Peyer's patch (tissue), 4 donors: ENCODE data around the gene IQCM. TPM values are rescaled to one million over a fixed set of nuclear protein-coding genes. Genes with fewer than 3 reads are reported as not detected.

ENCODE experiments used
- DNase-seq, 3 donors: peaks; one replicate each; pipeline ENCODE4 v3.0.0-alpha.2; 2017 to 2019
- H3K27ac ChIP-seq, 4 donors: fragments of 200-600 bp; sonication (generic); one replicate each; pipeline ENCODE4 v1.5.1; 2016 to 2019
- H3K27me3 ChIP-seq, 2 donors: fragments of 200-600 bp; sonication (generic); one replicate each; pipeline ENCODE4 v1.5.1; 2019
- H3K36me3 ChIP-seq, 3 donors: fragments of 200-600 bp; sonication (generic); one replicate each; pipeline ENCODE4 v1.5.1; 2016 to 2019
- H3K4me1 ChIP-seq, 4 donors: fragments of 200-600 bp; sonication (generic); one replicate each; pipeline ENCODE4 v1.5.1; 2016 to 2019
- H3K4me3 ChIP-seq, 4 donors: fragments of 200-600 bp; sonication (generic); 1 replicate in 3 of 4; 2 replicates in 1 of 4; pipeline ENCODE4 v1.5.1; 2016 to 2019; ENCODE audit warnings: mild to moderate bottlenecking in 1 of 4
- H3K9me3 ChIP-seq, 4 donors: fragments of 200-600 bp; sonication (generic); one replicate each; pipeline ENCODE4 v1.5.1; 2016 to 2019; ENCODE audit warnings: mild to moderate bottlenecking in 1 of 4
- CTCF ChIP-seq, 6 experiments: fragments of 450-650 bp in 4 of 6; fragments of 200-600 bp in 2 of 6; sonication (generic) in 1 of 6; IDR thresholded peaks; one replicate each; pipeline ENCODE4 v1.5.1; 2017 to 2019; ENCODE audit warnings: antibody characterized with exemption in 6 of 6, mild to moderate bottlenecking in 3 of 6, moderate library complexity in 1 of 6
- POLR2A ChIP-seq, 2 donors: fragments of 450-650 bp; IDR thresholded peaks; one replicate each; pipeline ENCODE4 v1.5.1; 2017; ENCODE audit warnings: antibody characterized with exemption in 2 of 2, mild to moderate bottlenecking in 2 of 2, moderate library complexity in 2 of 2
- total RNA-seq, 4 donors: library from RNA; depleted of rRNA; stranded (reverse); fragments of >200 nt; gene quantifications; one replicate each; pipeline ENCODE4 v1.1.0, GENCODE V29; 2016

IQCM gene
- total RNA-seq, 4 donors from 2014 or later = not detected

DNA sequence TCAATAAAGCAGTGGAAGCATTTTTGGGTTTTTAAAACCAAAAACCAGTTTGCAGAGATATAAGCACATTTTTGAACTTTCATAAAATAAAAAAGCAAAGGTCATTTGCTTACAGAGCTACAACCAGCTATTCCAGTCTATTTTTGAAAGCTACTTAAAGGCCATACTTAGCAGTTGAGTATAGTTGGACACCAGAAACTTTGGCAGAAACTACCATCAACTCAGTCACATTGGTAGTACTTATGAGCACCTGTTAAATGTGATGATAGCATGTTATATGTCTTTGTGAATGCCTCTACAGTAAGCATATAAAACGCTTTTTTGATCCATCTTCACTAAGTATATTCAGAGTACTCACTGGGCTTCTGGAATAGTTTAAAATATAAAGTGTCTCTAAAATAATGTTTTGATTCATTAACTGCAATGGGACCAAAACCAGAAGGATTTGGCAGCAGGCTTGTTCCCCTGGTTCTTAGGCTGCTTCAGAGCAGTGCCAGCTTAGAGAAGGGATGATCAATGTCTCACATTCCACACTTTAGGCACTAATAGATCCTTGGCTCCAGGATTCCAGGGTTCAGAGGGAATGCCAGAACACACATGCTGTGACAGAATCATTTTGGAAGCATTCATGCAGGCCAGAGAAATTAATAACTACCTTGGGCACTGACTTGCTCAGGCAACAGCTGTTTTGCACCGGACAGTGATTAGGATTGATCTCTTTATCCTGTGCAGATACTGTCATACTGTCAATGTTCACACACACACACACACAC lies 103.9 kb downstream of the IQCM start:
- no peak for DNase-seq
- Histone ChIP-seq H3K27me3 (no peaks in the 10 kb centered on the region), H3K4me1 (peaks cover 0 to 8% (median 0%) of the 10 kb centered on the region in 4 donors), H3K36me3 (no peaks in the 10 kb centered on the region), H3K27ac (no peak overlapping the region), H3K9me3 (no peaks in the 10 kb centered on the region), H3K4me3 (no peak overlapping the region)
- TF ChIP-seq POLR2A (IDR thresholded peaks at IDR 0.05) (no peak), CTCF (IDR thresholded peaks at IDR 0.05) (no peak)

GRCh38 chr4:149709640-149710039 lies 106.0 kb downstream of the IQCM start:
- Histone ChIP-seq H3K4me1 (peaks cover 0 to 8% (median 0%) of the 10 kb centered on the region in 4 donors), H3K36me3 (no peaks in the 10 kb centered on the region), H3K27ac (peak overlapping the region in 1 of 4 donors; percentile 12), H3K27me3 (no peaks in the 10 kb centered on the region), H3K4me3 (no peak overlapping the region), H3K9me3 (no peaks in the 10 kb centered on the region)
- TF ChIP-seq CTCF (IDR thresholded peaks at IDR 0.05) (no peak), POLR2A (IDR thresholded peaks at IDR 0.05) (no peak)
- no peak for DNase-seq

DNA sequence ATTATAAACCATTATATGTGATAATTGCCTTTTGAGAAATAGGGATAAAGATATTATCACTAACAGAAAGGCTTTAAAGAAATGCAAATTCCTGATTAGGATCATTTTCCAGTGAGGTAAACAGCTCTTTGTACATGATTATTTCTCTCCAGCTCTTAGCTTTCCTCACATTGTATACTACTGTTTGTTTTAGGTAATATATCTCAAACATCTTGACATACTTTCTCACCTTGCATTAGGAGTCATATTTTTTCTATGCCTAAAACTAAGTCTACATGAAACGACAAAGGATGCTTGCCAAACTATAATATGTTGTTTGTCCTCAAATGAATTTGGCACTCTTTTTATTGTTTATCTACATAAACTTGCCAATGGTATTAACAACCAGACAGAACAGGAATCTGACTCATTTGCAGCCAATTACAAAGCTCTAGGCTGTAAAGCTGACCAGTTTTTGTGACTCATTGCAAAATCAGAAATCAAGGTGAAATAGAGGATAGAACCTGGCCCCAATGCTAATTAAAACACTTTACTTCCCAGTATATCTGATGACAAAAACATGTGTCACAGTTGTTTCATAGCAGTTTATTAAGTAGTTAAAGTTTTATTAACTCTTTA lies 107.0 kb downstream of the IQCM start:
- H3K4me1 ChIP-seq = peaks cover 0 to 8% (median 0%) of the 10 kb centered on the region in 4 donors
- no peak overlapping the region for H3K27ac ChIP-seq
- no peaks in the 10 kb centered on the region for H3K36me3 ChIP-seq
- no peak for TF ChIP-seq POLR2A (IDR thresholded peaks at IDR 0.05)
- TF ChIP-seq CTCF (IDR thresholded peaks at IDR 0.05) = no peak
- H3K4me3 ChIP-seq = no peak overlapping the region
- no peaks in the 10 kb centered on the region for H3K27me3 ChIP-seq
- H3K9me3 ChIP-seq = no peaks in the 10 kb centered on the region
- DNase-seq = no peak

- H3K4me1 ChIP-seq = peaks cover 0 to 8% (median 0%) of the 10 kb centered on the region in 4 donors
- no peak overlapping the region for H3K4me3 ChIP-seq
- no peaks in the 10 kb centered on the region for H3K9me3 ChIP-seq
- no peaks in the 10 kb centered on the region for H3K36me3 ChIP-seq
- no peak for DNase-seq
- no peaks in the 10 kb centered on the region for H3K27me3 ChIP-seq
- no peak overlapping the region for H3K27ac ChIP-seq
- TF ChIP-seq POLR2A (IDR thresholded peaks at IDR 0.05) (no peak), CTCF (IDR thresholded peaks at IDR 0.05) (no peak)
These were observed 107.8 kb downstream of the IQCM start for GRCh38 chr4:149707862-149708261.

- no peaks in the 10 kb centered on the region for H3K36me3 ChIP-seq
- H3K27me3 ChIP-seq = no peaks in the 10 kb centered on the region
- no peak for TF ChIP-seq POLR2A (IDR thresholded peaks at IDR 0.05)
- no peak for TF ChIP-seq CTCF (IDR thresholded peaks at IDR 0.05)
- no peaks in the 10 kb centered on the region for H3K9me3 ChIP-seq
- no peak for DNase-seq
- no peak overlapping the region for H3K4me3 ChIP-seq
- H3K4me1 ChIP-seq = peaks cover 0 to 8% (median 0%) of the 10 kb centered on the region in 4 donors
- no peak overlapping the region for H3K27ac ChIP-seq
These were observed 108.7 kb downstream of the IQCM start for GRCh38 chr4:149706942-149707341.
